Activated T-helper 2 cell treated with anti-CD3 and anti-CD28 coated beads, Interferon-gamma antibody, Interleukin-2, Interleukin-4, amounts not matched to agents 10 μg/mL and 5 μg/mL and 100 μg/mL, durations not matched to agents 14 hours and 24 hours and 36 hours (primary cell): ENCODE data around the gene NUP210L. TPM values are rescaled to one million over a fixed set of nuclear protein-coding genes. Genes with fewer than 3 reads are reported as not detected.
"Not testable (repeated sequence)": the region's sequence is repeated elsewhere in the genome, so short reads cannot be mapped to it uniquely, and the experiment has no call there.

Source experiments
- DNase-seq: peaks from one replicate; pipeline ENCODE4 v3.0.0; 2021; ENCODE audit warnings: low spot score
- H3K27ac Mint-ChIP-seq: one replicate; pipeline ENCODE4 v1.8.0; 2021; ENCODE audit warnings: mixed read lengths
- H3K27me3 Mint-ChIP-seq: one replicate; pipeline ENCODE4 v1.8.0; 2021; ENCODE audit warnings: low read depth, mixed read lengths
- H3K36me3 Mint-ChIP-seq: one replicate; pipeline ENCODE4 v1.8.0; 2021; ENCODE audit warnings: low read depth, mixed read lengths
- H3K4me1 Mint-ChIP-seq: one replicate; pipeline ENCODE4 v1.8.0; 2021; ENCODE audit warnings: low read depth, mixed read lengths
- H3K4me3 Mint-ChIP-seq: one replicate; pipeline ENCODE4 v1.8.0; 2021; ENCODE audit warnings: low read depth, mild to moderate bottlenecking, moderate library complexity, mixed read lengths
- H3K9me3 Mint-ChIP-seq: one replicate; pipeline ENCODE4 v1.8.0; 2021; ENCODE audit warnings: mixed read lengths
- intact Hi-C: fragments of 100-400 bp; cut with micrococcal nuclease; formaldehyde crosslinking; loops from one replicate; pipeline ENCODE4 v1.15.1; 2023
- total RNA-seq: library from RNA; stranded (reverse); gene quantifications from 2 replicates; pipeline ENCODE4 v1.2.3, GENCODE V29; 2022

The NUP210L gene
- total RNA-seq, 1 donor from 2014 or later, result 0.05 TPM

- H3K4me3 Mint-ChIP-seq, H3K4me1 Mint-ChIP-seq, H3K36me3 Mint-ChIP-seq, H3K27me3 Mint-ChIP-seq, DNase-seq, H3K9me3 Mint-ChIP-seq, H3K27ac Mint-ChIP-seq, intact Hi-C loops: not testable (repeated sequence)
Observed at GRCh38 chr1:154123205-154123604, 31.7 kb downstream of the NUP210L start.

- DNase-seq, result no peak
- peaks cover 9% of the 10 kb centered on the region for H3K4me1 Mint-ChIP-seq
- no peak overlapping the region for H3K4me3 Mint-ChIP-seq
- H3K9me3 Mint-ChIP-seq, result no peaks in the 10 kb centered on the region
- peaks cover 10% of the 10 kb centered on the region for H3K27me3 Mint-ChIP-seq
- intact Hi-C loops, result no loop called here
- H3K36me3 Mint-ChIP-seq, result no peaks in the 10 kb centered on the region
- no peak overlapping the region for H3K27ac Mint-ChIP-seq
Observed at GRCh38 chr1:154117642-154118041, 37.2 kb downstream of the NUP210L start.

DNA sequence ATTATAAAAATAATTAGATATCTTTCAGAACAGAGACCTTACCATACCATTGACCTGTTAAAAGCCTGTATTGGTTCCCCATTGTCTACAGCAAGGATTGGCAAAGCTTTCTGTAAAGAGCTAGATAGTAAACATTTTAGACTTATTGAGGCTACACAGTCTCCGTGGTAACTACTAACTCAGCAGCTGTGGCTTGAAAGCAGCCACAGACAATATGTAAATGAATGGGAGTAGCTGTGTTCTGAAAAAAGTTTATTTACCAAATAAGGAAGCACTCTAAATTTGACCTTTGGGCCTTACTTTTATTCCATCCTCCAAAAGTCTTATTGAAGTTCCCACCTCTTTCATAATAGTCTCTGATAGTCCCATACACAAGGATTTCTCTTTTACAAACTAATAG, 39.7 kb downstream of the NUP210L start:
- H3K9me3 Mint-ChIP-seq, result no peaks in the 10 kb centered on the region
- H3K4me3 Mint-ChIP-seq, result no peak overlapping the region
- DNase-seq, result no peak
- intact Hi-C loops, result no loop called here
- peaks cover 9% of the 10 kb centered on the region for H3K4me1 Mint-ChIP-seq
- no peak overlapping the region for H3K27ac Mint-ChIP-seq
- peaks cover 9% of the 10 kb centered on the region for H3K27me3 Mint-ChIP-seq
- H3K36me3 Mint-ChIP-seq, result no peaks in the 10 kb centered on the region

DNA sequence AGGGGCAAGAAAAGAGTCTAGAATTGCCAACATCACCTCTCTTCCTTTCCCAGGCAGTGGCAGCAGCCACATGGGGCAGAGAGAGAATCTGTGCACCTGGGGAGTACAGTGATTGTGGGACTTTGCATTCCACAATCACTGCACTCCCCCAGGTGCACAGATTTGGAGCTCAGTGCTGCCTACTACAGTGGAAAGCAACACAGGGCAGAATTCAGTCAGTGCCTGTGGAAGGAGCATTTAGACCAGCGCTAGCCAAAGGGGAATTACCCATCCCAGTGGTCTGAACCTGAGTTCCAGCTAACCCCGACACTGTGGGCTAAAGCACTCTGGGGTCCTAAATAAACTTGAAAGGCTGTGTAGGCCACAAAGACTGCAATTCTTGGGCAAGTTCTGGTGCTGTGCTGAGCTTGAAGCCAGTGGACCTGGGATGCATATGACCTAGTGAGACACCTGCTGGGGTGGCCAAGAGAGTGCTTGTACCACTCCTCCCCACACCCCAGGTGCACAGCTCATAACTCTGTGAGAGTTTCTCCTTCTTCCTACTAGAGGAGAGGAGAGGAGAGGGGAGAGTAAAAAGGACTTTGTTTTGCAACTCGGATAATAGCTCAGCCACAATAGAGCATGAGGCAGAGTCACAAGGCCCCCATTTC, 50.3 kb downstream of the NUP210L start:
- H3K4me1 Mint-ChIP-seq, result no peaks in the 10 kb centered on the region

GRCh38 chr1:154100141-154100540, 54.7 kb downstream of the NUP210L start:
- H3K27me3 Mint-ChIP-seq, H3K9me3 Mint-ChIP-seq, intact Hi-C loops, H3K4me3 Mint-ChIP-seq, H3K27ac Mint-ChIP-seq, H3K36me3 Mint-ChIP-seq, H3K4me1 Mint-ChIP-seq, DNase-seq: not testable (repeated sequence)

More for the DNA sequence above, 50.3 kb downstream of the NUP210L start:
- Mint-ChIP-seq H3K27me3 (peaks cover 2% of the 10 kb centered on the region), H3K36me3 (no peaks in the 10 kb centered on the region), H3K27ac (no peak overlapping the region), H3K4me3 (no peak overlapping the region), H3K9me3 (no peaks in the 10 kb centered on the region)
- intact Hi-C loops, result no loop called here
- no peak for DNase-seq

- intact Hi-C loops, result no loop called here
- Mint-ChIP-seq H3K4me3 (no peak overlapping the region), H3K4me1 (no peaks in the 10 kb centered on the region), H3K9me3 (no peaks in the 10 kb centered on the region), H3K27me3 (peaks cover 2% of the 10 kb centered on the region), H3K27ac (no peak overlapping the region), H3K36me3 (no peaks in the 10 kb centered on the region)
- DNase-seq, result no peak
Observed at GRCh38 chr1:154097873-154098272, 57.0 kb downstream of the NUP210L start.

DNA sequence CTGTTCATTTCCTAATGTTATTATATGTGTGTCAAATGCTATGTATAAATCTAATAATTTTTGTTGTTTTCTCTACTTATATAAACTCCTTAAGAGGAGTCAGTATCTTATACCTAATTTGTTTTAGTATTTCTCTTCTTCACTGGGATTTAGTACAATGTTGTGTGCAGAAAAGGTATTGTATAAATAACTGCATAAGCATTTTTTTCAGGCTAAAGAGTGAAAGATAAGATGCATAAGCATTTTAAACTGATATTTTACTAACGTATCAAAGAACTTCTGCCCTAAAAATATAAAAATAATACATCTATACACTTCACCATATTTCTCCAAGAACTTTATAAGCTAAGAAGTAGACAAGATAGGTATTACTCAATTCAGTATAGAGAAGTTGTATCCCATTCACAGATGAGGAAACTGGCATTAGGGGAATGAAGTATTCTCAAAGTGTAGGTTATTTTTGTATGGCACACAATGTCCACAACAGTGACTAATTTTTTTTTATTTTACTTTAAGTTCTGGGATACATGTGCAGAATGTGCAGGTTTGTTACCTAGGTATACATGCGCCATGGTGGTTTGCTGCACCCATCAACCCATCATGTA, 59.3 kb downstream of the NUP210L start:
- intact Hi-C loops, result no loop called here
- DNase-seq, result no peak
- Mint-ChIP-seq H3K27me3 (no peaks in the 10 kb centered on the region), H3K4me3 (no peak overlapping the region), H3K4me1 (no peaks in the 10 kb centered on the region), H3K9me3 (no peaks in the 10 kb centered on the region), H3K27ac (no peak overlapping the region), H3K36me3 (no peaks in the 10 kb centered on the region)

DNA sequence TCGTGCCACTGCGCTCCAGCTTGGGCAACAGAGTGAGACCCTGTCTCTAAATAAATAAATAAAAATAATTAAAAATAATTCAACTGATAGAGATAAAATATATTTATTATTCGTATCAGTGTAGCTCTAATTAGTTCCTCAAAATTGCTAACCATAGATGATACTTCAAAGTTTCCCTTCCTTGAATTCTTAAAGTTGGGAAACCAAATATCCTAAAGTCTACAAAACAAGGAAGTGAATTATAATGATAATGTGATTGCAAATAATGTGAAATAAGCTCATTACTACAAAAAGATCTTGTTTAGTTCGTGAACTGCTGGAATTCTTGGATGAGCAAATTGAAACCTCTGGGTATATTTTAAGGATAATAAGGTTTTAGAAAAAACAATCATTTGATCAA, 60.5 kb downstream of the NUP210L start:
- intact Hi-C loops, result no loop called here
- Mint-ChIP-seq H3K27ac (no peak overlapping the region), H3K36me3 (no peaks in the 10 kb centered on the region), H3K27me3 (peaks cover 2% of the 10 kb centered on the region), H3K9me3 (no peaks in the 10 kb centered on the region), H3K4me1 (no peaks in the 10 kb centered on the region), H3K4me3 (no peak overlapping the region)
- no peak for DNase-seq

- no peaks in the 10 kb centered on the region for H3K4me1 Mint-ChIP-seq
- intact Hi-C loops, result no loop called here
- no peak overlapping the region for H3K4me3 Mint-ChIP-seq
Observed at GRCh38 chr1:154093699-154094098, 61.2 kb downstream of the NUP210L start.

GRCh38 chr1:154091706-154092105, 63.2 kb downstream of the NUP210L start:
- no peaks in the 10 kb centered on the region for H3K4me1 Mint-ChIP-seq
- peaks cover 2% of the 10 kb centered on the region for H3K27me3 Mint-ChIP-seq
- no peaks in the 10 kb centered on the region for H3K36me3 Mint-ChIP-seq
- no peak overlapping the region for H3K4me3 Mint-ChIP-seq
- DNase-seq, result no peak
- H3K9me3 Mint-ChIP-seq, result no peaks in the 10 kb centered on the region
- intact Hi-C loops, result no loop called here
- H3K27ac Mint-ChIP-seq, result no peak overlapping the region

More at GRCh38 chr1:154093699-154094098, 61.2 kb downstream of the NUP210L start:
- no peak for DNase-seq
- Mint-ChIP-seq H3K36me3 (no peaks in the 10 kb centered on the region), H3K27me3 (peaks cover 2% of the 10 kb centered on the region), H3K27ac (no peak overlapping the region), H3K9me3 (no peaks in the 10 kb centered on the region)

DNA sequence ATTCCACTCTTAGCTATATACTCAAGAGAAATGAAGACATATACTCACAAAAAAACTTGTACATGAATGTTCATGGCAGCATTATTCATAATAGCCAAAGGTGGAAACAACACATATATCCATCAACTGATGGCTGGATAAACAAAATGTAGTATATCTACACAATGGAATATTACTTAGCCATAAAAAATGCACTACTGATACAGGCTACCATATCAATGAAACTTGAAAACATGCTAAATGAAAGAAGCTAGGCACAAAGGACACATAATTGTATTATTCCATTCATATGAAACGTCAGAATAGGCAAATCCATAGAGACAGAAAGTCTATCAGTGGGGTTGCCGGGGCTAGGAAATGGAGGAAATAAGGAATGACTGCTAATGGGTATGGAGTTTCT, 67.3 kb downstream of the NUP210L start:
- peaks cover 2% of the 10 kb centered on the region for H3K27me3 Mint-ChIP-seq
- H3K27ac Mint-ChIP-seq, result no peak overlapping the region
- peaks cover 4% of the 10 kb centered on the region for H3K9me3 Mint-ChIP-seq
- no peak overlapping the region for H3K4me3 Mint-ChIP-seq
- no peaks in the 10 kb centered on the region for H3K4me1 Mint-ChIP-seq
- no peak for DNase-seq
- H3K36me3 Mint-ChIP-seq, result no peaks in the 10 kb centered on the region
- intact Hi-C loops, result no loop called here

GRCh38 chr1:154083057-154083456, 71.8 kb downstream of the NUP210L start:
- intact Hi-C loops, H3K27ac Mint-ChIP-seq, H3K36me3 Mint-ChIP-seq, H3K9me3 Mint-ChIP-seq, H3K27me3 Mint-ChIP-seq, H3K4me3 Mint-ChIP-seq, H3K4me1 Mint-ChIP-seq, DNase-seq: not testable (repeated sequence)

- peaks cover 3% of the 10 kb centered on the region for H3K27me3 Mint-ChIP-seq
- no peak for DNase-seq
- intact Hi-C loops, result no loop called here
- no peak overlapping the region for H3K27ac Mint-ChIP-seq
- peaks cover 9% of the 10 kb centered on the region for H3K9me3 Mint-ChIP-seq
- no peaks in the 10 kb centered on the region for H3K4me1 Mint-ChIP-seq
- H3K36me3 Mint-ChIP-seq, result peaks cover 4% of the 10 kb centered on the region
- no peak overlapping the region for H3K4me3 Mint-ChIP-seq
Observed at GRCh38 chr1:154081386-154082126, 73.3 kb downstream of the NUP210L start.
